ENCODE results near the gene GBP4. TPM values are rescaled to one million over a fixed set of nuclear protein-coding genes. Genes with fewer than 3 reads are reported as not detected.

The GBP4 gene, protein sequence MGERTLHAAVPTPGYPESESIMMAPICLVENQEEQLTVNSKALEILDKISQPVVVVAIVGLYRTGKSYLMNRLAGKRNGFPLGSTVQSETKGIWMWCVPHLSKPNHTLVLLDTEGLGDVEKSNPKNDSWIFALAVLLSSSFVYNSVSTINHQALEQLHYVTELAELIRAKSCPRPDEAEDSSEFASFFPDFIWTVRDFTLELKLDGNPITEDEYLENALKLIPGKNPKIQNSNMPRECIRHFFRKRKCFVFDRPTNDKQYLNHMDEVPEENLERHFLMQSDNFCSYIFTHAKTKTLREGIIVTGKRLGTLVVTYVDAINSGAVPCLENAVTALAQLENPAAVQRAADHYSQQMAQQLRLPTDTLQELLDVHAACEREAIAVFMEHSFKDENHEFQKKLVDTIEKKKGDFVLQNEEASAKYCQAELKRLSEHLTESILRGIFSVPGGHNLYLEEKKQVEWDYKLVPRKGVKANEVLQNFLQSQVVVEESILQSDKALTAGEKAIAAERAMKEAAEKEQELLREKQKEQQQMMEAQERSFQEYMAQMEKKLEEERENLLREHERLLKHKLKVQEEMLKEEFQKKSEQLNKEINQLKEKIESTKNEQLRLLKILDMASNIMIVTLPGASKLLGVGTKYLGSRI
- 6.5 TPM for total RNA-seq

DNA sequence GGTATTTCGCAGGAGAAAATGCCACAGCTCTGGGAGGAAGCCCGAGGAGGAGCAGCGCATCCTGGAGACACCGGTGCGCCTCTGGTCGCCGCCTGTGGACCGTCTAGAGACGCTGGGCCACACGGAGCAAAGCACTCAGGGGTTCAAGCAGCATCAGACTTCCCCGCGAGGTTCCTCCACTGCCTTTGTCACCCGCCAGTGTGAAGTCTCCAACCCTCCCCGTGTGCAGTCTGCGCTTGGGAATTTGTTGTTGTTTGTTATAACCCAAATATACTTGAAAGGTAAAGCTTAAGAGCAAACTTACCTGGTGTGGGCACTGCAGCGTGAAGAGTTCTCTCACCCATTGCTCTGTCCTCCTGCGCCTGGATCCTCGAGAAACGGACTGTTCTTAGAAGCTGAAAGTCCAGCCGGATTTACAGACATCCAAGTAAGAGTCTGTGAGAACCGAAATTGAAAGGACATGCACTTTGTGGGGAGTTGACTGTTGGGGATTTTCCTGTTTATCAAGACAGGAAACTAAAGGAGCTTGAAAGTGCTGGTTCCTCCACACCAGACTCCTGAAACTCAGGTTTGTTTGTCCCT is at the start of gene GBP4:
GBP4 (minus strand) TSS at position 452 of the 582 bp plus-strand sequence; CDS start at position 344, 108 bp downstream.

DNA sequence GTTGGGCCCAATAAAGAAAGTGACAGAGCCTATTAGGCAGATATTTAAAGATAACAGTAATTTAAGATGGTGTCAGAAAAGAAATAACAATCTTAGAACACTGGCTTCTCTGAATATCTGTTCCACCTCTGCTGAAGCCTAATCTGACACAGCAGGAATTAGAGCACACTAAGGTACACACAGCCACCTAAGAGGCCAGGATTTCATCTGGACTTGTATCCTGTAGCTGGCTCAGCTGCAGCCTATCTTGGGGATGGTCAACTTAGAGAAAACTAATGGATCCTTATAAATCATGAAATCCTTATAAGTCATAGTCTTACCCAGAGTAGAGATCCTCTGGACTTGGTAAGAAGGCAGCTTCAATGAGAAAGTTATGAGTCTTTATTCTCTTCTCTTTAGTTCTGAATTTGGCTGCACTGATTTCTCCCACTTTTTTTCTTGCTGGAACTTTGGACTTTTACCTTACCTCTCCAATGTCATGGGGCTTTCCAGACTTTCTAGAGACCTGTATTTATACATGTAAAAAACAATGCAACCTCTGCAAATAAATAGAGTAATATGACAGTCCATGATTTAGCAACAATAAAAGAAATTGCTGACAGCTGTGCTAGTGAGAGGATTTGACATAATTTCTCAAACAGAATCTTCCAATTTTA is 23.0 kb downstream of the GBP4 start, which contains the start of gene GBP7:
GBP7 (minus strand) TSS at position 403 of the 656 bp plus-strand sequence. CDS start 4,068 bp downstream, outside the sequence.

Other genes with a start within 250 kb of the GBP4 start
- 22.4 TPM for gene KYAT3, start 206.3 kb downstream of the GBP4 start, total RNA-seq
- gene RBMXL1, start 206.3 kb downstream of the GBP4 start, total RNA-seq, result 24.7 TPM
- gene GBP3, start 176.1 kb downstream of the GBP4 start, total RNA-seq, result 5.4 TPM
- 30.1 TPM for gene GBP1, start 133.7 kb downstream of the GBP4 start, total RNA-seq
- 11.4 TPM for gene GBP2, start 72.8 kb downstream of the GBP4 start, total RNA-seq
- gene GBP7, start 22.9 kb downstream of the GBP4 start, total RNA-seq, result not detected
- 0.93 TPM for gene GBP5, start 73.9 kb upstream of the GBP4 start, total RNA-seq
- 0.38 TPM for gene GBP6, start 165.1 kb upstream of the GBP4 start, total RNA-seq